ENCODE measurements around the gene PDE5A.

The PDE5A gene

GRCh38 chr4:119508281-119508680 lies 120.3 kb downstream of the PDE5A start:
- TF ChIP-seq CTCF (conservative IDR thresholded peaks at IDR 0.05; ENCODE audit: control insufficient read depth, insufficient read depth, low read depth, low read length): no peak
- H3K4me3 ChIP-seq (ENCODE audit: control insufficient read depth, low read depth, low read length): no peak overlapping the region
- DNase-seq (ENCODE audit: low read depth): no peak

DNA sequence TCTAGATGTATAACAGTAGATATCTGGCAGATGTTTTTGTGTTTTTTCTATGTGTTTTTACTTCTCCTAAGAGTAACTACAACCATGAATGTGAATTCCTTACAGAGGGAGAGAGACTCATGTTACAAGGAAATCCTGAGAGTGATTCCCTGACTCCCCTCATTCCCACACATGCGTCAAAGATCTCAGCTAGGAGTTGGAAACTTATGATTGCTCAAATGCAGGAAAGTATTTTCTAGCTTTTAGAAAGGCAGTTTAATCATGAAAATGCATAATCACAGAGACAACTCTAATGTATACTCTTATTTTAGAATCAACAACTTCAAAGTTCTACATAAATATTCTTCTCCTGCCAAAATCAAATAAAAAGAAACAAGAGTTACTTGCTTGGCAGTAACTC lies 121.8 kb downstream of the PDE5A start:
- H3K4me3 ChIP-seq (ENCODE audit: control insufficient read depth, low read depth, low read length): no peak overlapping the region
- no peak for DNase-seq (ENCODE audit: low read depth)
- no peak for TF ChIP-seq CTCF (conservative IDR thresholded peaks at IDR 0.05; ENCODE audit: control insufficient read depth, insufficient read depth, low read depth, low read length)

DNA sequence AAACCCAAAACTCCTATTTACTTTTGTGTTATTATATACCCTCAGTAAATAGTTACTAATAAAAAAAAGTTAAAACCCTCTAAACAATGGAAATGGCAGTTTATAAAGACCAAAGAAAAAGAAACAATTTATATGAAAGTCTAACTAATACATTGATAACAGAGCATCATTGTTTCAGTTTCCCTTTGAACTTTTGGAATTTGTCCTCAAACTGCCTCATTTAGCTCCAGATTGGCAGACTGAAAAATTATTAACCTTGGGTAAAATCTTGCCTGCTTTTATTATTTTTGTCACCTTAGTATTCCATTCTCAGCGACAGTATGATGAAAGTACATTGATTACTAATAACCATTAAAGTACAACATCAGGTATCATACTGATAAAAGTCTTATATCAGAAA lies 124.0 kb downstream of the PDE5A start:
- TF ChIP-seq CTCF (conservative IDR thresholded peaks at IDR 0.05; ENCODE audit: control insufficient read depth, insufficient read depth, low read depth, low read length): no peak
- no peak overlapping the region for H3K4me3 ChIP-seq (ENCODE audit: control insufficient read depth, low read depth, low read length)
- DNase-seq (ENCODE audit: low read depth): no peak

DNA sequence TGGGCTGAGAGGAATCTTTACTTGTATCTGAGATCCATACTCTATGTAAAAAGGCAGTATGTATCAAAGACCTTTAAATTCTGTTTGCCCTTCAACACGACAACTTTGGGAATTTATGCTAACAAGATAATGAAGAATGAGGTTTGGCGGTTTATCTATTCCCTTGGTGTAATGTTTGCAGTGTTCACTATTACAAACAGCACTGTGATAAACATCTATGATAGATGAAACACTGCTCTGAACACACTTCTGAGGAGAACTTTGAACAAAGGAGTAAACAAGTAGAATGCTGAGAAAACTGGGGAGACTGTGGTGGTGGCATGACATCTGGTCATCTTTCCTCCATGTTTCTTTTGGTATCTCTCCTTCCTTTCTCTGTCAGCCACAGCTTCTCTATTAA lies 126.9 kb downstream of the PDE5A start:
- H3K4me3 ChIP-seq (ENCODE audit: control insufficient read depth, low read depth, low read length): no peak overlapping the region
- no peak for DNase-seq (ENCODE audit: low read depth)
- no peak for TF ChIP-seq CTCF (conservative IDR thresholded peaks at IDR 0.05; ENCODE audit: control insufficient read depth, insufficient read depth, low read depth, low read length)

DNA sequence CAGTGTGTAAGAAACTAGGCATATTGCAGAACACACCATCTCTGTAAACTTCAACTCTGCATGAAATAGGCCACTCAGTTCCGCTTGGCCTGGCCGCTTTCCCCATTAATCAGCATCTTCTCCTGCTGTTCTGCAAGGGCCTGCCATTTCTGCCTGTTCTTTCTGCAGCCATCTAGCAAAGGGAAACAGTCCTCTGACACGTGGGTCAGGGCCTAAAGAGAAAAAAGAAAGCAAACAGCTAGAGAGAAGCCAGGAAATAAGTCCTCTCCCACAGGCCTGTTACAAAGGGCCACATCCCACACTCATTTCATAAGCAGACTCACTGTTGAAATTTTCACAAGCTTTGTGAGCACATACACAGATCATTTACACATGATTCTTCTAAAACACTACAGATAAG lies 130.1 kb downstream of the PDE5A start:
- H3K4me3 ChIP-seq (ENCODE audit: control insufficient read depth, low read depth, low read length): no peak overlapping the region
- no peak for TF ChIP-seq CTCF (conservative IDR thresholded peaks at IDR 0.05; ENCODE audit: control insufficient read depth, insufficient read depth, low read depth, low read length)
- DNase-seq (ENCODE audit: low read depth): peak; percentile 17

- no peak for TF ChIP-seq CTCF (conservative IDR thresholded peaks at IDR 0.05; ENCODE audit: control insufficient read depth, insufficient read depth, low read depth, low read length)
- no peak overlapping the region for H3K4me3 ChIP-seq (ENCODE audit: control insufficient read depth, low read depth, low read length)
- no peak for DNase-seq (ENCODE audit: low read depth)
Measured at GRCh38 chr4:119493886-119494285, 134.7 kb downstream of the PDE5A start.

DNA sequence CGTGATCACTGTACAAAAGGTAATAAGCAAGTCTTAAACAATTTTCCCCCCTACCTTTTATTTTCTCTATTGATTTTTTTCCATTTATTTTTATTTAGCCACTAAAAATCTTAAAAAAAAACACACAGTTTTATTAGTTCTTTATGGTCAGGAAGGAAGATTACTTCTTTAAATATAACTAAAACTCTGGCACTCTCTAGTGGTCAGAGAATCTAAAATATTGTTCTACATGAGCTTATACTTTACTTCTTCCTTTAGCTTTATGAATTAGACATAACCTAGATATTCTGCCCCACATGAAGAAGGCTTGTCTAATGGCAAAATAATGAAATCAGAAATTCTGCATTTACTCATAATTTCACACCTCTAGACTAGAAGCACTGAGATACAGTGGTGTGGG lies 135.2 kb downstream of the PDE5A start:
- peak; percentile 41 for DNase-seq (ENCODE audit: low read depth)
- no peak overlapping the region for H3K4me3 ChIP-seq (ENCODE audit: control insufficient read depth, low read depth, low read length)
- TF ChIP-seq CTCF (conservative IDR thresholded peaks at IDR 0.05; ENCODE audit: control insufficient read depth, insufficient read depth, low read depth, low read length): peak; percentile 15
